Measurements from ENCODE around the gene MTM1. TPM values are rescaled to one million over a fixed set of nuclear protein-coding genes. Genes with fewer than 3 reads are reported as not detected.

MTM1 gene
- total RNA-seq, 1 experiment from 2014 or later, result 15.8 TPM

GRCh38 chrX:150616179-150616862 lies 47.9 kb downstream of the MTM1 start:
- no peaks in the 10 kb centered on the region for H4K20me1 ChIP-seq (ENCODE audit: insufficient read depth, low read depth, low read length)
- no peak overlapping the region for H3K9ac ChIP-seq (ENCODE audit: low read length)
- H3K36me3 ChIP-seq (ENCODE audit: insufficient read depth, low read length), result no peaks in the 10 kb centered on the region
- H2AFZ ChIP-seq (ENCODE audit: low read length), result no peak overlapping the region
- H3K4me1 ChIP-seq (ENCODE audit: low read length), result peaks cover 15% of the 10 kb centered on the region
- H3K4me2 ChIP-seq (ENCODE audit: low read depth, low read length, poor library complexity, severe bottlenecking), result peak overlapping the region; percentile 29
- H3K27me3 ChIP-seq (ENCODE audit: low read length), result no peaks in the 10 kb centered on the region
- no peaks in the 10 kb centered on the region for H3K9me3 ChIP-seq (ENCODE audit: low read length)
- peak; percentile 63 for DNase-seq
- H3K27ac ChIP-seq (ENCODE audit: low read length), result peak overlapping the region; percentile 42
- no peaks in the 10 kb centered on the region for H3K79me2 ChIP-seq (ENCODE audit: low read length)
- H3K9me2 ChIP-seq (replicated peaks; ENCODE audit: insufficient read depth, low read length), result no peaks in the 10 kb centered on the region
- no peak overlapping the region for H3K4me3 ChIP-seq (ENCODE audit: low read length)

GRCh38 chrX:150616863-150617198 lies 48.4 kb downstream of the MTM1 start:
- Histone ChIP-seq H3K36me3 (ENCODE audit: insufficient read depth, low read length) (no peaks in the 10 kb centered on the region), H3K4me1 (ENCODE audit: low read length) (peaks cover 15% of the 10 kb centered on the region), H3K79me2 (ENCODE audit: low read length) (no peaks in the 10 kb centered on the region), H4K20me1 (ENCODE audit: insufficient read depth, low read depth, low read length) (no peaks in the 10 kb centered on the region), H3K27me3 (ENCODE audit: low read length) (no peaks in the 10 kb centered on the region), H3K9me2 (replicated peaks; ENCODE audit: insufficient read depth, low read length) (no peaks in the 10 kb centered on the region), H3K4me2 (ENCODE audit: low read depth, low read length, poor library complexity, severe bottlenecking) (peak overlapping the region; percentile 29), H3K27ac (ENCODE audit: low read length) (peak overlapping the region; percentile 42; the same call in 1 of the 2 replicates), H3K9me3 (ENCODE audit: low read length) (no peaks in the 10 kb centered on the region), H3K4me3 (ENCODE audit: low read length) (no peak overlapping the region), H2AFZ (ENCODE audit: low read length) (no peak overlapping the region), H3K9ac (ENCODE audit: low read length) (no peak overlapping the region)
- DNase-seq, result no peak

- no peak overlapping the region for H3K27ac ChIP-seq (ENCODE audit: low read length)
These were observed 53.2 kb downstream of the MTM1 start for GRCh38 chrX:150621652-150622051.

GRCh38 chrX:150623583-150623982 lies 55.2 kb downstream of the MTM1 start:
- no peak overlapping the region for H3K9ac ChIP-seq (ENCODE audit: low read length)
- H3K79me2 ChIP-seq (ENCODE audit: low read length), result no peaks in the 10 kb centered on the region
- H3K27me3 ChIP-seq (ENCODE audit: low read length), result no peaks in the 10 kb centered on the region
- no peak for DNase-seq
- H3K9me3 ChIP-seq (ENCODE audit: low read length), result no peaks in the 10 kb centered on the region
- no peaks in the 10 kb centered on the region for H3K4me1 ChIP-seq (ENCODE audit: low read length)
- no peaks in the 10 kb centered on the region for H3K36me3 ChIP-seq (ENCODE audit: insufficient read depth, low read length)
- no peak overlapping the region for H3K27ac ChIP-seq (ENCODE audit: low read length)
- no peak overlapping the region for H2AFZ ChIP-seq (ENCODE audit: low read length)
- no peak overlapping the region for H3K4me3 ChIP-seq (ENCODE audit: low read length)
- H3K4me2 ChIP-seq (ENCODE audit: low read depth, low read length, poor library complexity, severe bottlenecking), result no peak overlapping the region
- no peaks in the 10 kb centered on the region for H4K20me1 ChIP-seq (ENCODE audit: insufficient read depth, low read depth, low read length)
- no peaks in the 10 kb centered on the region for H3K9me2 ChIP-seq (replicated peaks; ENCODE audit: insufficient read depth, low read length)

More at GRCh38 chrX:150621652-150622051, 53.2 kb downstream of the MTM1 start:
- no peak overlapping the region for H3K4me2 ChIP-seq (ENCODE audit: low read depth, low read length, poor library complexity, severe bottlenecking)
- no peaks in the 10 kb centered on the region for H4K20me1 ChIP-seq (ENCODE audit: insufficient read depth, low read depth, low read length)
- no peak overlapping the region for H2AFZ ChIP-seq (ENCODE audit: low read length)
- no peaks in the 10 kb centered on the region for H3K27me3 ChIP-seq (ENCODE audit: low read length)
- H3K36me3 ChIP-seq (ENCODE audit: insufficient read depth, low read length), result no peaks in the 10 kb centered on the region
- peaks cover 4% of the 10 kb centered on the region for H3K4me1 ChIP-seq (ENCODE audit: low read length)
- DNase-seq, result no peak
- H3K9me3 ChIP-seq (ENCODE audit: low read length), result no peaks in the 10 kb centered on the region
- no peaks in the 10 kb centered on the region for H3K79me2 ChIP-seq (ENCODE audit: low read length)
- H3K4me3 ChIP-seq (ENCODE audit: low read length), result no peak overlapping the region
- H3K9me2 ChIP-seq (replicated peaks; ENCODE audit: insufficient read depth, low read length), result no peaks in the 10 kb centered on the region
- H3K9ac ChIP-seq (ENCODE audit: low read length), result no peak overlapping the region

GRCh38 chrX:150625097-150625496 lies 56.7 kb downstream of the MTM1 start:
- Histone ChIP-seq H3K27me3 (ENCODE audit: low read length) (no peaks in the 10 kb centered on the region), H3K4me1 (ENCODE audit: low read length) (no peaks in the 10 kb centered on the region), H3K79me2 (ENCODE audit: low read length) (no peaks in the 10 kb centered on the region), H3K4me3 (ENCODE audit: low read length) (no peak overlapping the region), H3K9me3 (ENCODE audit: low read length) (no peaks in the 10 kb centered on the region), H3K9me2 (replicated peaks; ENCODE audit: insufficient read depth, low read length) (no peaks in the 10 kb centered on the region), H3K4me2 (ENCODE audit: low read depth, low read length, poor library complexity, severe bottlenecking) (no peak overlapping the region), H2AFZ (ENCODE audit: low read length) (no peak overlapping the region), H4K20me1 (ENCODE audit: insufficient read depth, low read depth, low read length) (no peaks in the 10 kb centered on the region), H3K27ac (ENCODE audit: low read length) (no peak overlapping the region), H3K9ac (ENCODE audit: low read length) (no peak overlapping the region), H3K36me3 (ENCODE audit: insufficient read depth, low read length) (no peaks in the 10 kb centered on the region)
- no peak for DNase-seq

GRCh38 chrX:150625875-150626274 lies 57.5 kb downstream of the MTM1 start:
- DNase-seq, result no peak

GRCh38 chrX:150627957-150628356 lies 59.5 kb downstream of the MTM1 start:
- no peak for DNase-seq
- no peak overlapping the region for H3K4me2 ChIP-seq (ENCODE audit: low read depth, low read length, poor library complexity, severe bottlenecking)
- no peaks in the 10 kb centered on the region for H4K20me1 ChIP-seq (ENCODE audit: insufficient read depth, low read depth, low read length)
- H3K27ac ChIP-seq (ENCODE audit: low read length), result no peak overlapping the region
- no peak overlapping the region for H2AFZ ChIP-seq (ENCODE audit: low read length)
- no peak overlapping the region for H3K9ac ChIP-seq (ENCODE audit: low read length)
- H3K4me3 ChIP-seq (ENCODE audit: low read length), result no peak overlapping the region
- H3K4me1 ChIP-seq (ENCODE audit: low read length), result no peaks in the 10 kb centered on the region
- H3K79me2 ChIP-seq (ENCODE audit: low read length), result no peaks in the 10 kb centered on the region
- no peaks in the 10 kb centered on the region for H3K27me3 ChIP-seq (ENCODE audit: low read length)
- no peaks in the 10 kb centered on the region for H3K36me3 ChIP-seq (ENCODE audit: insufficient read depth, low read length)
- no peaks in the 10 kb centered on the region for H3K9me3 ChIP-seq (ENCODE audit: low read length)
- H3K9me2 ChIP-seq (replicated peaks; ENCODE audit: insufficient read depth, low read length), result no peaks in the 10 kb centered on the region

More at GRCh38 chrX:150625875-150626274, 57.5 kb downstream of the MTM1 start:
- H3K4me2 ChIP-seq (ENCODE audit: low read depth, low read length, poor library complexity, severe bottlenecking), result no peak overlapping the region
- H3K9ac ChIP-seq (ENCODE audit: low read length), result no peak overlapping the region
- no peak overlapping the region for H2AFZ ChIP-seq (ENCODE audit: low read length)
- no peaks in the 10 kb centered on the region for H3K9me3 ChIP-seq (ENCODE audit: low read length)
- no peaks in the 10 kb centered on the region for H3K27me3 ChIP-seq (ENCODE audit: low read length)
- no peak overlapping the region for H3K27ac ChIP-seq (ENCODE audit: low read length)
- no peak overlapping the region for H3K4me3 ChIP-seq (ENCODE audit: low read length)
- H3K79me2 ChIP-seq (ENCODE audit: low read length), result no peaks in the 10 kb centered on the region
- no peaks in the 10 kb centered on the region for H3K36me3 ChIP-seq (ENCODE audit: insufficient read depth, low read length)
- no peaks in the 10 kb centered on the region for H3K4me1 ChIP-seq (ENCODE audit: low read length)
- H3K9me2 ChIP-seq (replicated peaks; ENCODE audit: insufficient read depth, low read length), result no peaks in the 10 kb centered on the region
- no peaks in the 10 kb centered on the region for H4K20me1 ChIP-seq (ENCODE audit: insufficient read depth, low read depth, low read length)

GRCh38 chrX:150635952-150636351 lies 67.5 kb downstream of the MTM1 start:
- no peak overlapping the region for H3K27ac ChIP-seq (ENCODE audit: low read length)
- no peaks in the 10 kb centered on the region for H3K9me3 ChIP-seq (ENCODE audit: low read length)
- peaks cover 8% of the 10 kb centered on the region for H3K4me1 ChIP-seq (ENCODE audit: low read length)
- no peak overlapping the region for H2AFZ ChIP-seq (ENCODE audit: low read length)
- no peaks in the 10 kb centered on the region for H3K79me2 ChIP-seq (ENCODE audit: low read length)
- H3K4me2 ChIP-seq (ENCODE audit: low read depth, low read length, poor library complexity, severe bottlenecking), result no peak overlapping the region
- no peak for DNase-seq
- H3K36me3 ChIP-seq (ENCODE audit: insufficient read depth, low read length), result no peaks in the 10 kb centered on the region
- no peaks in the 10 kb centered on the region for H4K20me1 ChIP-seq (ENCODE audit: insufficient read depth, low read depth, low read length)
- H3K4me3 ChIP-seq (ENCODE audit: low read length), result no peak overlapping the region
- no peaks in the 10 kb centered on the region for H3K9me2 ChIP-seq (replicated peaks; ENCODE audit: insufficient read depth, low read length)
- H3K9ac ChIP-seq (ENCODE audit: low read length), result no peak overlapping the region
- H3K27me3 ChIP-seq (ENCODE audit: low read length), result no peaks in the 10 kb centered on the region

All from Karpas-422 (cell line).